Gastroesophageal sphincter (tissue), 3 donors: ENCODE results near the gene TTC6.

Source experiments
- CTCF ChIP-seq, 4 experiments: fragments of 200-600 bp in 2 of 4; fragments of 450-650 bp in 2 of 4; sonication (generic) in 1 of 4; IDR thresholded peaks; one replicate each; pipeline ENCODE4 v1.5.1; 2017 to 2019; ENCODE audit warnings: antibody characterized with exemption in 4 of 4, mild to moderate bottlenecking in 2 of 4, moderate library complexity in 2 of 4
- POLR2A ChIP-seq, 2 donors: fragments of 450-650 bp; IDR thresholded peaks; one replicate each; pipeline ENCODE4 v1.6.1; 2017; ENCODE audit warnings: antibody characterized with exemption in 2 of 2, mild to moderate bottlenecking in 2 of 2, moderate library complexity in 1 of 2

DNA sequence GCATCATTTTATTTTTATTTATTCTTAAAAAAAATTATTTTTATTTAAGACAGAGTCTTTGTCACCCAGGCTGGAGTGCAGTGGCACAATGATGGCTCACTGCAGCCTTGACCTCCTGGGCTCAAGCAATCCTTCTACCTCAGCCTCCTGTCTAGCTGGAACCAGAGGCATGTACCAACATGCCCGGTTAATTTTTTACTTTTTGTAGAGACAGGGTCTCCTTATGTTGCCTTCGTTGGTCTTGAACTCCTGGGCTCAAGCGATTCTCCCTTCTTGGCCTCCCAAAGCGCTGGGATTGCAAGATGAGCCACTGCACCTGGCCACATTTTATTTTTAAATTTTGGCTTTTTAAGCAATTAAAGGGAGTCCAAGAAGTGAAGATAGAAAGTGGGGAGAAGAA, 21.4 kb downstream of the TTC6 start:
- TF ChIP-seq POLR2A (IDR thresholded peaks at IDR 0.05) (no peak), CTCF (IDR thresholded peaks at IDR 0.05) (no peak)
